Right lung (tissue), 10 donors: ENCODE results near the gene RNF10. TPM values are rescaled to one million over a fixed set of nuclear protein-coding genes. Genes with fewer than 3 reads are reported as not detected.
"Not testable (repeated sequence)": the region's sequence is repeated elsewhere in the genome, so short reads cannot be mapped to it uniquely, and the experiment has no call there.

ENCODE experiments used
- DNase-seq, 2 donors: peaks; one replicate each; pipeline ENCODE4 v3.0.0-alpha.2; 2013
- long read RNA-seq, 8 donors: transcript quantifications; one replicate each; lab custom pipeline, GENCODE V29; 2026
- polyA plus RNA-seq, 5 donors: library from polyadenylated mRNA; unstranded; fragments of 120-200 nt; gene quantifications; one replicate each; pipeline versions ENCODE4 v1.2.1 to v1.2.3, GENCODE V29; 2013; ENCODE audit warnings: inconsistent platforms in 1 of 5, low replicate concordance in 1 of 5; ENCODE audit not compliant: insufficient read length in 5 of 5, insufficient read depth in 1 of 5

Gene RNF10
- polyA plus RNA-seq, result 100 to 1,000 TPM; 152 to 208 (median 165) TPM
- long read RNA-seq, donor 1, transcript RNF10-222 (3 exons, 536 nt), result minor isoform, 5 of 112 reads
- long read RNA-seq, donor 1, transcript RNF10-201 (17 exons, 3,825 nt), result major isoform, 12 of 112 reads
- long read RNA-seq, donor 1, partial matches to known transcripts, result 47 of 112 reads
- long read RNA-seq, donor 1, other reads (novel, unspliced or antisense), result 47 of 112 reads
- long read RNA-seq, donor 2, transcript RNF10-201 (17 exons, 3,825 nt), result major isoform, 5 of 9 reads
- long read RNA-seq, donor 2, partial matches to known transcripts, result 0 of 9 reads
- long read RNA-seq, donor 2, other reads (novel, unspliced or antisense), result 0 of 9 reads
- long read RNA-seq, donor 3, transcript RNF10-201 (17 exons, 3,825 nt), result major isoform, 7 of 11 reads
- long read RNA-seq, donor 3, partial matches to known transcripts, result 0 of 11 reads
- long read RNA-seq, donor 3, other reads (novel, unspliced or antisense), result 0 of 11 reads
- long read RNA-seq, donor 4, transcript RNF10-201 (17 exons, 3,825 nt), result major isoform, 7 of 43 reads
- long read RNA-seq, donor 4, partial matches to known transcripts, result 32 of 43 reads
- long read RNA-seq, donor 4, other reads (novel, unspliced or antisense), result 0 of 43 reads
- long read RNA-seq, donor 5, transcript RNF10-201 (17 exons, 3,825 nt), result major isoform, 9 of 25 reads
- long read RNA-seq, donor 5, partial matches to known transcripts, result 9 of 25 reads
- long read RNA-seq, donor 5, other reads (novel, unspliced or antisense), result 0 of 25 reads
- long read RNA-seq, donor 6, transcript RNF10-201 (17 exons, 3,825 nt), result major isoform, 8 of 14 reads
- long read RNA-seq, donor 6, partial matches to known transcripts, result 0 of 14 reads
- long read RNA-seq, donor 6, other reads (novel, unspliced or antisense), result 0 of 14 reads
- long read RNA-seq, donor 7, transcript RNF10-201 (17 exons, 3,825 nt), result major isoform, 7 of 9 reads
- long read RNA-seq, donor 7, partial matches to known transcripts, result 0 of 9 reads
- long read RNA-seq, donor 7, other reads (novel, unspliced or antisense), result 0 of 9 reads
- long read RNA-seq, donor 8, partial matches to known transcripts, result 8 of 16 reads
- long read RNA-seq, donor 8, other reads (novel, unspliced or antisense), result 0 of 16 reads

- DNase-seq, result peak; percentile 88 to 89
Observed at GRCh38 chr12:120534203-120534702, at the start of gene RNF10. Gene RNF10 (plus strand): TSS chr12:120534356. CDS start chr12:120534812, 456 bp downstream.

GRCh38 chr12:120485961-120486881 is 47.9 kb upstream of the RNF10 start:
- no peak for DNase-seq

GRCh38 chr12:120487552-120487951 is 46.6 kb upstream of the RNF10 start:
- not testable (repeated sequence) for DNase-seq

- DNase-seq, result no peak
Observed at GRCh38 chr12:120488057-120488640, 46.0 kb upstream of the RNF10 start.

- DNase-seq, result no peak
Observed at GRCh38 chr12:120489018-120489417, 45.1 kb upstream of the RNF10 start.

- no peak for DNase-seq
Observed at GRCh38 chr12:120490325-120490724, 43.8 kb upstream of the RNF10 start.

- DNase-seq, result no peak
Observed at GRCh38 chr12:120490833-120491512, 43.2 kb upstream of the RNF10 start.

- DNase-seq, result no peak
Observed at GRCh38 chr12:120495186-120495730, 38.9 kb upstream of the RNF10 start.

- peak; percentile 96 to 97 for DNase-seq
Observed at GRCh38 chr12:120495731-120496412, 38.3 kb upstream of the RNF10 start, which contains the start of gene DYNLL1. Gene DYNLL1 (plus strand): TSS chr12:120496113. CDS start chr12:120496422, 309 bp downstream.

GRCh38 chr12:120496413-120497340 is 37.5 kb upstream of the RNF10 start:
- peak; percentile 38 to 45 for DNase-seq

- no peak for DNase-seq
Observed at GRCh38 chr12:120497524-120498150, 36.5 kb upstream of the RNF10 start.

GRCh38 chr12:120498870-120499515 is 35.2 kb upstream of the RNF10 start:
- no peak for DNase-seq

- DNase-seq, result peak in 1 of 2 donors; percentile 12
Observed at GRCh38 chr12:120500581-120500980, 33.6 kb upstream of the RNF10 start.

GRCh38 chr12:120504587-120504986 is 29.6 kb upstream of the RNF10 start:
- DNase-seq, result no peak

- DNase-seq, result no peak
Observed at GRCh38 chr12:120508537-120508936, 25.6 kb upstream of the RNF10 start.

- no peak for DNase-seq
Observed at GRCh38 chr12:120514002-120514401, 20.2 kb upstream of the RNF10 start.
